Prostate gland (tissue), 2 donors: ENCODE results near the gene MEIS2.

Source experiments
- CTCF ChIP-seq, 4 experiments: fragments of 200-600 bp in 2 of 4; fragments of 450-650 bp in 2 of 4; sonication (generic) in 2 of 4; IDR thresholded peaks; 1 replicate in 3 of 4; 2 replicates in 1 of 4; pipeline ENCODE4 v1.5.1; 2016 to 2019; ENCODE audit warnings: antibody characterized with exemption in 4 of 4, mild to moderate bottlenecking in 2 of 4, moderate library complexity in 2 of 4
- POLR2A ChIP-seq: fragments of 450-650 bp; IDR thresholded peaks from one replicate; pipeline ENCODE4 v1.6.1; 2016; ENCODE audit warnings: antibody characterized with exemption, mild to moderate bottlenecking

GRCh38 chr15:37040072-37040742 is 60.1 kb downstream of the MEIS2 start:
- no peak for TF ChIP-seq CTCF (IDR thresholded peaks at IDR 0.05)
- no peak for TF ChIP-seq POLR2A
